Activated B cell treated with CpG ODN at 0.5 μM for 24 hours (primary cell): ENCODE results near the gene PFDN5. TPM values are rescaled to one million over a fixed set of nuclear protein-coding genes. Genes with fewer than 3 reads are reported as not detected.

Experiments
- ATAC-seq: fragments of 200-7000 bp; cut with Tn5 transposase; one replicate; pipeline ENCODE4 v1.10.0; 2021; ENCODE audit warnings: low read depth, mild to moderate bottlenecking, moderate library complexity
- CTCF ChIA-PET: fragments of 350-600 bp; sonication (Branson Sonifier 250); formaldehyde crosslinking; loops from one replicate; lab custom pipeline; 2021; ENCODE audit warnings: antibody characterized with exemption; lab: Charles Lee
- POLR2A ChIA-PET: fragments of 350-600 bp; sonication (Branson Sonifier 250); formaldehyde crosslinking; loops from one replicate; lab custom pipeline; 2021; ENCODE audit warnings: antibody characterized with exemption; lab: Charles Lee
- DNase-seq: peaks from one replicate; pipeline ENCODE4 v3.0.0; 2022
- H3K27ac Mint-ChIP-seq: one replicate; pipeline ENCODE4 v1.8.0; 2020; ENCODE audit warnings: mixed read lengths
- H3K27me3 Mint-ChIP-seq: one replicate; pipeline ENCODE4 v1.8.0; 2021; ENCODE audit warnings: mixed read lengths
- H3K36me3 Mint-ChIP-seq: one replicate; pipeline ENCODE4 v1.8.0; 2021; ENCODE audit warnings: low read depth, mixed read lengths
- H3K4me1 Mint-ChIP-seq: one replicate; pipeline ENCODE4 v1.8.0; 2021; ENCODE audit warnings: mixed read lengths
- H3K4me3 Mint-ChIP-seq: one replicate; pipeline ENCODE4 v1.8.0; 2020; ENCODE audit warnings: mild to moderate bottlenecking, mixed read lengths
- H3K9me3 Mint-ChIP-seq: one replicate; pipeline ENCODE4 v1.8.0; 2020; ENCODE audit warnings: mixed read lengths
- CTCF ChIP-seq: fragments of 200-600 bp; IDR thresholded peaks from one replicate; pipeline ENCODE4 v1.8.0; 2022; ENCODE audit warnings: antibody characterized with exemption, mild to moderate bottlenecking
- intact Hi-C: fragments of 100-400 bp; cut with micrococcal nuclease; formaldehyde crosslinking; loops from one replicate; pipeline ENCODE4 v1.15.1; 2024
- total RNA-seq: library from RNA; stranded (reverse); gene quantifications from 2 replicates; pipeline ENCODE4 v1.2.3, GENCODE V29; 2022

The PFDN5 gene
- total RNA-seq = 486 and 578 TPM in 2 replicates

- DNase-seq (peak; percentile 75), ATAC-seq (peak; percentile 89)
- peak within 1 kb of the TSS; percentile 99 for H3K4me3 Mint-ChIP-seq
- H3K27ac Mint-ChIP-seq = peak within 1 kb of the TSS; percentile 97
- H3K36me3 Mint-ChIP-seq = peaks cover 37% of the 10 kb centered on the region
- ChIA-PET POLR2A (interaction anchor here (0.7 to 8.5 kb wide), 21 partner anchors 16 to 380 kb away, joined by 3 to 114 read pairs (median 5); partner anchors contain the start of genes AAAS, ATP5MC2, CSAD and ESPL1), CTCF (interaction anchor here (0.6 to 14.7 kb wide), 9 partner anchors 8 to 139 kb away, joined by 3 to 298 read pairs (median 4); partner anchors contain the start of genes AAAS, ESPL1 and ITGB7)
- H3K27me3 Mint-ChIP-seq = no peaks in the 10 kb centered on the region
- H3K9me3 Mint-ChIP-seq = no peaks in the 10 kb centered on the region
- H3K4me1 Mint-ChIP-seq = peaks cover 48% of the 10 kb centered on the region
- intact Hi-C loops = loop anchor here (1.0 to 2.0 kb wide), 8 partner anchors 26 to 289 kb away; partner anchors contain the start of genes AAAS, CSAD, EIF4B and ESPL1
- no peak for TF ChIP-seq CTCF
These were observed at the start of gene PFDN5 for GRCh38 chr12:53295070-53295890. PFDN5 (plus strand) TSS chr12:53295542; CDS start chr12:53295568, 26 bp downstream.

- CTCF ChIA-PET = interaction anchor here (0.6 to 4.4 kb wide), 6 partner anchors 16 to 92 kb away, joined by 3 to 27 read pairs (median 6); partner anchors contain the start of gene ESPL1
These were observed 43.6 kb upstream of the PFDN5 start for GRCh38 chr12:53251477-53252348.

GRCh38 chr12:53252349-53252916 is 42.9 kb upstream of the PFDN5 start:
- TF ChIP-seq CTCF = no peak
- no peak for ATAC-seq
- CTCF ChIA-PET = interaction anchor here (2.2 to 4.4 kb wide), 2 partner anchors 16 to 39 kb away, joined by 19 to 27 read pairs; partner anchors contain the start of gene ESPL1
- intact Hi-C loops = loop anchor here (1.0 kb wide), 4 partner anchors 16 to 69 kb away; partner anchors contain the start of genes AAAS and ESPL1
- no peak for DNase-seq
- no peaks in the 10 kb centered on the region for H3K9me3 Mint-ChIP-seq
- H3K4me3 Mint-ChIP-seq = peak overlapping the region; percentile 98
- peak overlapping the region; percentile 90 for H3K27ac Mint-ChIP-seq
- H3K36me3 Mint-ChIP-seq = peaks cover 18% of the 10 kb centered on the region
- H3K27me3 Mint-ChIP-seq = no peaks in the 10 kb centered on the region
- H3K4me1 Mint-ChIP-seq = peaks cover 50% of the 10 kb centered on the region
- POLR2A ChIA-PET = interaction anchor here (0.6 to 2.6 kb wide), 7 partner anchors 15 to 73 kb away, joined by 3 to 12 read pairs (median 7); partner anchors contain the start of genes CSAD, ESPL1, PFDN5 and ZNF740

More at GRCh38 chr12:53251477-53252348, 43.6 kb upstream of the PFDN5 start:
- Mint-ChIP-seq H3K27ac (peak overlapping the region; percentile 90), H3K4me3 (peak overlapping the region; percentile 98), H3K4me1 (peaks cover 49% of the 10 kb centered on the region), H3K27me3 (no peaks in the 10 kb centered on the region), H3K36me3 (peaks cover 18% of the 10 kb centered on the region), H3K9me3 (no peaks in the 10 kb centered on the region)
- peak; percentile 77 for DNase-seq
- peak; percentile 76 for ATAC-seq
- intact Hi-C loops = loop anchor here (1.0 kb wide), 6 partner anchors 17 to 92 kb away; partner anchors contain the start of genes AAAS and ESPL1
- POLR2A ChIA-PET = interaction anchor here (0.6 to 2.1 kb wide), 9 partner anchors 9 to 94 kb away, joined by 3 to 11 read pairs (median 4); partner anchors contain the start of genes CSAD, ESPL1 and ZNF740
- TF ChIP-seq CTCF = no peak

GRCh38 chr12:53253298-53253697 is 42.0 kb upstream of the PFDN5 start:
- Mint-ChIP-seq H3K27me3 (no peaks in the 10 kb centered on the region), H3K36me3 (peaks cover 18% of the 10 kb centered on the region), H3K4me3 (peak overlapping the region; percentile 98), H3K27ac (peak overlapping the region; percentile 26), H3K9me3 (no peaks in the 10 kb centered on the region), H3K4me1 (peaks cover 56% of the 10 kb centered on the region)
- ChIA-PET CTCF (interaction anchor here (1.1 to 4.4 kb wide), 3 partner anchors 15 to 40 kb away, joined by 3 to 27 read pairs (median 4); partner anchors contain the start of gene ESPL1), POLR2A (interaction anchor here (0.6 to 2.6 kb wide), 6 partner anchors 15 to 74 kb away, joined by 3 to 12 read pairs (median 6); partner anchors contain the start of genes ESPL1 and PFDN5)
- ATAC-seq (no peak), DNase-seq (no peak)
- intact Hi-C loops = no loop called here
- no peak for TF ChIP-seq CTCF
